Lung microvascular endothelial cell (primary cell): ENCODE data around the gene LCE6A. TPM values are rescaled to one million over a fixed set of nuclear protein-coding genes. Genes with fewer than 3 reads are reported as not detected.
A peak's percentile ranks its signal among the peaks of the same experiment; 100 is the strongest.

Source experiments
- DNase-seq, 2 donors: peaks; one replicate each; pipeline versions ENCODE4 v3.0.0 to v3.0.0-alpha.2; 2010; ENCODE audit warnings: low read depth in 2 of 2
- total RNA-seq: library from RNA; depleted of rRNA; stranded (reverse); fragments of >200 nt; gene quantifications from 2 replicates; pipeline ENCODE4 v1.2.1, GENCODE V29; 2014

LCE6A gene
- not detected in 2 replicates for total RNA-seq

GRCh38 chr1:152842556-152842955, at the start of gene LCE6A:
Gene LCE6A, plus strand, starts transcription at chr1:152842856. Its CDS starts 665 bp downstream, at chr1:152843521.
- no peak for DNase-seq

- DNase-seq = peak in 1 of 2 donors; percentile 26
These were observed 47.0 kb upstream of the LCE6A start for GRCh38 chr1:152795686-152796085.

- DNase-seq = no peak
These were observed 46.2 kb upstream of the LCE6A start, which contains the start of gene LCE1D for GRCh38 chr1:152796421-152796820. Gene LCE1D, plus strand, starts transcription at chr1:152796721. Its CDS starts 1,074 bp downstream, at chr1:152797795.

- no peak for DNase-seq
These were observed 41.3 kb upstream of the LCE6A start for GRCh38 chr1:152801333-152801732.

GRCh38 chr1:152806576-152806975, 36.1 kb upstream of the LCE6A start, which contains the start of gene LCE1C:
Gene LCE1C, minus strand, starts transcription at chr1:152806651. Its CDS starts 1,173 bp downstream, at chr1:152805478.
- no peak for DNase-seq

GRCh38 chr1:152811050-152811449, 31.6 kb upstream of the LCE6A start:
- no peak for DNase-seq

GRCh38 chr1:152811671-152812070, 31.0 kb upstream of the LCE6A start, which contains the start of gene LCE1B:
Gene LCE1B, plus strand, starts transcription at chr1:152811971. Its CDS starts 476 bp downstream, at chr1:152812447.
- no peak for DNase-seq

GRCh38 chr1:152817309-152817708, 25.3 kb upstream of the LCE6A start:
- no peak for DNase-seq

- no peak for DNase-seq
These were observed 19.4 kb upstream of the LCE6A start for GRCh38 chr1:152823294-152823693.

- no peak for DNase-seq
These were observed 17.7 kb upstream of the LCE6A start for GRCh38 chr1:152824964-152825363.

GRCh38 chr1:152827173-152827572, 15.5 kb upstream of the LCE6A start, which contains the start of gene LCE1A:
Gene LCE1A, plus strand, starts transcription at chr1:152827473. Its CDS starts 0 bp downstream, at chr1:152827473.
- no peak for DNase-seq

GRCh38 chr1:152836870-152837269, 5.8 kb upstream of the LCE6A start:
- DNase-seq = no peak

GRCh38 chr1:152855661-152856060, 13.0 kb downstream of the LCE6A start:
- no peak for DNase-seq

- no peak for DNase-seq
These were observed 15.4 kb downstream of the LCE6A start for GRCh38 chr1:152858062-152858461.

- no peak for DNase-seq
These were observed 17.0 kb downstream of the LCE6A start, which contains the start of gene LCE7A for GRCh38 chr1:152859696-152860095. Gene LCE7A, plus strand, starts transcription at chr1:152859996. Its CDS starts 702 bp downstream, at chr1:152860698.

- DNase-seq = no peak
These were observed 17.5 kb downstream of the LCE6A start for GRCh38 chr1:152860129-152860528.

GRCh38 chr1:152861374-152861773, 18.7 kb downstream of the LCE6A start:
- DNase-seq = no peak

GRCh38 chr1:152864443-152864842, 21.8 kb downstream of the LCE6A start:
- DNase-seq = no peak

GRCh38 chr1:152866321-152866720, 23.7 kb downstream of the LCE6A start:
- DNase-seq = no peak

- peak; percentile 62 to 77 for DNase-seq
These were observed 27.3 kb downstream of the LCE6A start for GRCh38 chr1:152869808-152870419.

GRCh38 chr1:152870831-152871730, 28.4 kb downstream of the LCE6A start:
- peak; percentile 26 to 34 for DNase-seq

- DNase-seq = no peak
These were observed 29.1 kb downstream of the LCE6A start for GRCh38 chr1:152871731-152872126.
